A549 (cell line): ENCODE data around the gene CCT3.

Experiments used
- CBX8 ChIP-seq: fragments of 200-600 bp; sonication (generic); IDR thresholded peaks from 2 replicates; pipeline ENCODE4 v1.6.1; 2016
- JUNB ChIP-seq: fragments of >200 bp; sonication (Bioruptor Twin); formaldehyde crosslinking; IDR thresholded peaks from 2 replicates; pipeline ENCODE4 v1.6.1; 2016
- KDM1A ChIP-seq: fragments of 200-600 bp; sonication (generic); IDR thresholded peaks from 2 replicates; pipeline ENCODE4 v1.6.1; 2016; ENCODE audit warnings: low read depth, mild to moderate bottlenecking
- NPAS2 ChIP-seq: fragments of 250-450 bp; sonication (Bioruptor Pico); IDR thresholded peaks from 2 replicates; pipeline ENCODE4 v1.8.0; 2022; ENCODE audit warnings: mild to moderate bottlenecking, moderate library complexity, borderline replicate concordance
- POLR2A ChIP-seq: IDR thresholded peaks from 2 replicates; pipeline ENCODE4 v1.6.1; 2012; ENCODE audit warnings: mild to moderate bottlenecking, low read length
- POLR2AphosphoS2 ChIP-seq: conservative IDR thresholded peaks from 2 replicates; pipeline ENCODE4 v1.6.1; 2012; ENCODE audit warnings: low read length, improper control_type of control experiment, inconsistent platforms
- RAD21 ChIP-seq, 2 experiments: fragments of >200 bp in 1 of 2; sonication (Bioruptor Twin) in 1 of 2; formaldehyde crosslinking in 1 of 2; IDR thresholded peaks in 1 of 2; conservative IDR thresholded peaks in 1 of 2; 2 replicates in 1 of 2; 3 replicates in 1 of 2; pipeline ENCODE4 v1.6.1; 2012 to 2018; ENCODE audit warnings: inconsistent platforms in 1 of 2
- TF ChIP-seq, protein P1 (sequence below): fragments of >200 bp; sonication (Bioruptor Twin); formaldehyde crosslinking; IDR thresholded peaks from 3 replicates; pipeline ENCODE4 v1.5.1; 2016
- TF ChIP-seq, protein P2 (sequence below): fragments of 250-450 bp; sonication (Bioruptor Pico); IDR thresholded peaks from 2 replicates; pipeline ENCODE4 v1.5.0; 2020; ENCODE audit warnings: low read depth, mild to moderate bottlenecking, moderate library complexity

GRCh38 chr1:156372876-156373275, 34.8 kb upstream of the CCT3 start:
- TF ChIP-seq, protein P1, sequence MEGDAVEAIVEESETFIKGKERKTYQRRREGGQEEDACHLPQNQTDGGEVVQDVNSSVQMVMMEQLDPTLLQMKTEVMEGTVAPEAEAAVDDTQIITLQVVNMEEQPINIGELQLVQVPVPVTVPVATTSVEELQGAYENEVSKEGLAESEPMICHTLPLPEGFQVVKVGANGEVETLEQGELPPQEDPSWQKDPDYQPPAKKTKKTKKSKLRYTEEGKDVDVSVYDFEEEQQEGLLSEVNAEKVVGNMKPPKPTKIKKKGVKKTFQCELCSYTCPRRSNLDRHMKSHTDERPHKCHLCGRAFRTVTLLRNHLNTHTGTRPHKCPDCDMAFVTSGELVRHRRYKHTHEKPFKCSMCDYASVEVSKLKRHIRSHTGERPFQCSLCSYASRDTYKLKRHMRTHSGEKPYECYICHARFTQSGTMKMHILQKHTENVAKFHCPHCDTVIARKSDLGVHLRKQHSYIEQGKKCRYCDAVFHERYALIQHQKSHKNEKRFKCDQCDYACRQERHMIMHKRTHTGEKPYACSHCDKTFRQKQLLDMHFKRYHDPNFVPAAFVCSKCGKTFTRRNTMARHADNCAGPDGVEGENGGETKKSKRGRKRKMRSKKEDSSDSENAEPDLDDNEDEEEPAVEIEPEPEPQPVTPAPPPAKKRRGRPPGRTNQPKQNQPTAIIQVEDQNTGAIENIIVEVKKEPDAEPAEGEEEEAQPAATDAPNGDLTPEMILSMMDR = no peak
- TF ChIP-seq, protein P2, sequence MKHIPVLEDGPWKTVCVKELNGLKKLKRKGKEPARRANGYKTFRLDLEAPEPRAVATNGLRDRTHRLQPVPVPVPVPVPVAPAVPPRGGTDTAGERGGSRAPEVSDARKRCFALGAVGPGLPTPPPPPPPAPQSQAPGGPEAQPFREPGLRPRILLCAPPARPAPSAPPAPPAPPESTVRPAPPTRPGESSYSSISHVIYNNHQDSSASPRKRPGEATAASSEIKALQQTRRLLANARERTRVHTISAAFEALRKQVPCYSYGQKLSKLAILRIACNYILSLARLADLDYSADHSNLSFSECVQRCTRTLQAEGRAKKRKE (CRISPR knock-in tag) = no peak
- TF ChIP-seq CBX8 (no peak), KDM1A (no peak), RAD21 (conservative IDR thresholded peaks at IDR 0.05 in 1 of 2, IDR thresholded peaks at IDR 0.05 in 1 of 2) (no peak), JUNB (no peak), POLR2AphosphoS2 (no peak), POLR2A (no peak), NPAS2 (CRISPR knock-in tag) (no peak)
